Mesenchymal stem cell (in vitro differentiated cells and primary cell): ENCODE results near the gene GRIN2C.

Experiments used
- DNase-seq: peaks from one replicate; pipeline ENCODE4 v3.0.0-alpha.2; 2013
- H2AFZ ChIP-seq: one replicate; pipeline ENCODE4 v1.6.1; 2013; ENCODE audit warnings: low read depth, mild to moderate bottlenecking, control low read depth, inconsistent platforms, low read length, moderate library complexity
- H2AK5ac ChIP-seq: 2 replicates; pipeline ENCODE4 v1.6.1; 2013; ENCODE audit warnings: low read length, moderate library complexity, mild to moderate bottlenecking, inconsistent platforms; ENCODE audit not compliant: severe bottlenecking
- H2BK120ac ChIP-seq: one replicate; pipeline ENCODE4 v1.6.1; 2013; ENCODE audit warnings: low read depth, mild to moderate bottlenecking, inconsistent platforms, low read length, moderate library complexity
- H2BK12ac ChIP-seq, 2 experiments: one replicate each; pipeline ENCODE4 v1.6.1; 2013; ENCODE audit warnings: inconsistent platforms in 2 of 2, low read length in 2 of 2, mild to moderate bottlenecking in 2 of 2, moderate library complexity in 2 of 2, control low read depth in 1 of 2
- H2BK15ac ChIP-seq: one replicate; pipeline ENCODE4 v1.6.1; 2013; ENCODE audit warnings: mild to moderate bottlenecking, low read depth, inconsistent platforms; ENCODE audit not compliant: poor library complexity, severe bottlenecking
- H2BK5ac ChIP-seq: 2 replicates; pipeline ENCODE4 v1.6.1; 2013; ENCODE audit warnings: low read depth, mild to moderate bottlenecking, low read length, control low read depth, inconsistent platforms; ENCODE audit not compliant: poor library complexity, severe bottlenecking
- H3K14ac ChIP-seq, 2 experiments: one replicate each; pipeline ENCODE4 v1.6.1; 2013; ENCODE audit warnings: inconsistent platforms in 2 of 2, low read length in 2 of 2, control low read depth in 1 of 2, mild to moderate bottlenecking in 1 of 2, moderate library complexity in 1 of 2
- H3K18ac ChIP-seq, 2 experiments: one replicate each; pipeline ENCODE4 v1.6.1; 2013; ENCODE audit warnings: inconsistent platforms in 2 of 2, low read length in 2 of 2, control low read depth in 1 of 2, low read depth in 1 of 2, mild to moderate bottlenecking in 1 of 2
- H3K23ac ChIP-seq, 2 experiments: one replicate each; pipeline ENCODE4 v1.6.1; 2013; ENCODE audit warnings: inconsistent platforms in 2 of 2, low read length in 2 of 2, mild to moderate bottlenecking in 2 of 2, moderate library complexity in 2 of 2, control low read depth in 1 of 2
- H3K27ac ChIP-seq: 2 replicates; pipeline ENCODE4 v1.5.1; 2013; ENCODE audit warnings: mild to moderate bottlenecking, moderate library complexity, low read length, control low read depth, inconsistent platforms; ENCODE audit not compliant: poor library complexity, severe bottlenecking
- H3K27me3 ChIP-seq, 2 experiments: 2 replicates each; pipeline versions ENCODE4 v1.6.1 to v1.7.0; 2013; ENCODE audit warnings: low read length in 2 of 2, mild to moderate bottlenecking in 2 of 2, moderate library complexity in 2 of 2, control low read depth in 1 of 2, inconsistent platforms in 1 of 2; ENCODE audit not compliant: control insufficient read depth in 1 of 2, insufficient read depth in 1 of 2
- H3K36me3 ChIP-seq, 2 experiments: 2 replicates each; pipeline versions ENCODE4 v1.6.1 to v1.7.0; 2013; ENCODE audit warnings: low read length in 2 of 2, control low read depth in 1 of 2, inconsistent platforms in 1 of 2, low read depth in 1 of 2, mild to moderate bottlenecking in 1 of 2; ENCODE audit not compliant: insufficient read depth in 2 of 2, control insufficient read depth in 1 of 2
- H3K4ac ChIP-seq, 2 experiments: one replicate each; pipeline ENCODE4 v1.6.1; 2013; ENCODE audit warnings: inconsistent platforms in 2 of 2, low read length in 2 of 2, mild to moderate bottlenecking in 2 of 2, moderate library complexity in 2 of 2, control low read depth in 1 of 2, low read depth in 1 of 2
- H3K4me1 ChIP-seq: 2 replicates; pipeline ENCODE4 v1.6.1; 2013; ENCODE audit warnings: low read depth, low read length, control low read depth; ENCODE audit not compliant: control insufficient read depth, insufficient read depth
- H3K4me2 ChIP-seq: 2 replicates; pipeline ENCODE4 v1.6.1; 2013; ENCODE audit warnings: low read length, mild to moderate bottlenecking, inconsistent platforms; ENCODE audit not compliant: poor library complexity, severe bottlenecking
- H3K4me3 ChIP-seq, 2 experiments: 2 replicates each; pipeline versions ENCODE4 v1.5.1 to v1.7.0; 2013; ENCODE audit warnings: low read length in 2 of 2, mild to moderate bottlenecking in 2 of 2, control low read depth in 1 of 2, low read depth in 1 of 2; ENCODE audit not compliant: insufficient read depth in 1 of 2
- H3K79me1 ChIP-seq: replicated peaks from 2 replicates; pipeline ENCODE4 v1.6.1; 2013; ENCODE audit warnings: mild to moderate bottlenecking, control low read depth, low read length, inconsistent platforms; ENCODE audit not compliant: poor library complexity, severe bottlenecking
- H3K9ac ChIP-seq: 2 replicates; pipeline ENCODE4 v1.7.0; 2013; ENCODE audit warnings: mild to moderate bottlenecking, low read length, moderate library complexity
- H3K9me3 ChIP-seq: 2 replicates; pipeline ENCODE4 v1.7.0; 2013; ENCODE audit warnings: mild to moderate bottlenecking, low read length; ENCODE audit not compliant: control insufficient read depth
- H4K8ac ChIP-seq: one replicate; pipeline ENCODE4 v1.6.1; 2013; ENCODE audit warnings: inconsistent platforms, mild to moderate bottlenecking, low read length, moderate library complexity
- H4K91ac ChIP-seq: one replicate; pipeline ENCODE4 v1.6.1; 2013; ENCODE audit warnings: mild to moderate bottlenecking, low read length, inconsistent platforms
- WGBS: methylation state at CpG from one replicate; pipeline ENCODE4 v1.1.7; 2013; ENCODE audit warnings: mixed read lengths; 5-methylcytosine and 5-hydroxymethylcytosine counted together

GRIN2C gene

DNA sequence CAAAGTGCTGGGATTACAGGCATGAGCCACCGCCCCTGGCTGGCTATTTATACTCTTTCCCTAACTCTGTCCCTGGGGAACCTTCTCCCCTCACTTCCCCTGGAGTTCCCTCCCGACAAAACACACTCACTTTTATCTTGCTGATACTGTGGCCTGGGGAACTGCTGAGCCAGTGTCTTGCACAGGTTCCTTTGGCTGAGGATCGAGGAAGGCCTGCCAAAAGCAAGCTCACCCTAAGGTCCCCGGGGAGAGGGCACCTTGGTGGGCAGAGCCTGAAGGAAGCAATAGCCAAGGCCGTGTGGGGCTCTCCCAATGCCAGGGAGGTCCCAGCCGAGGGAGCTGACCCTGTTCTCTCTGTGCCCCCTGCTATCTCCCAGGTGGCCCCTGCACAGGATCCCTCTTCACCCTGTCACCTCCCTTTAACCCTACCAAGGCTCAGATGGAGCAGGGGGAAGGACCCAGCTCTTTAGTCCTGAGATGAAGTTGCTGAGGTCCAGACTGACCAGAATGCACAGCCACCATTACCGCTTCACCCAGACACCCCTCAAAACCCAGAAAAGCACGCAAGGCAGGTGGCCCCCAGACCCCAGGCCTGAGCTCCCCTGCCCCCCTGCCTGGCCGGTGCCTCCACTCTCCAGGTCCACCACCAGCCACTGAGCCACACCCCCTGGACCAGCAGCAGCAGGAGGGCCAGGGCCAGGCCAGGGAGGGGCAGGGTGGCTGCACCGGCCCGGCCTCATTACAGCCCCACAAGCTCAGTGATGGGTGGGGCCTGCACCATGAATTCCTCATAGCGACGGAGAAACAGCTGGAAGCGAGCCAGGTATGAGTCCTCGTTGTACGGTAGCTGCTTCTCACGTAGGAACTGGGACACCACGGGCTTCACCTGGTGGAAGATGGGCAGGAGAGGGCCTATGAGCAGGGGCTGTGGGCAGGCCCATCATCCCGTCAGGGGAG, 18.2 kb upstream of the GRIN2C start:
- no peaks in the 10 kb centered on the region for H3K9me3 ChIP-seq
- no peak overlapping the region for H2AK5ac ChIP-seq
- no peak overlapping the region for H2BK12ac ChIP-seq
- H3K27ac ChIP-seq: no peak overlapping the region
- no peak overlapping the region for H4K8ac ChIP-seq
- no peak overlapping the region for H4K91ac ChIP-seq
- H3K9ac ChIP-seq: no peak overlapping the region
- H2AFZ ChIP-seq: no peak overlapping the region
- H2BK15ac ChIP-seq: no peak overlapping the region
- no peak for DNase-seq
- H3K79me1 ChIP-seq: no peaks in the 10 kb centered on the region
- no peak overlapping the region for H3K14ac ChIP-seq
- no peak overlapping the region for H3K4me2 ChIP-seq
- no peak overlapping the region for H2BK5ac ChIP-seq
- H3K36me3 ChIP-seq: no peaks in the 10 kb centered on the region
- no peak overlapping the region for H3K18ac ChIP-seq
- WGBS: 75% methylated on average over 19 of the region's 19 CpGs
- H3K4me3 ChIP-seq: no peak overlapping the region
- H3K27me3 ChIP-seq: peaks cover 36 to 37% of the 10 kb centered on the region in 2 experiments
- no peak overlapping the region for H2BK120ac ChIP-seq
- no peak overlapping the region for H3K23ac ChIP-seq
- no peaks in the 10 kb centered on the region for H3K4me1 ChIP-seq
- H3K4ac ChIP-seq: no peak overlapping the region

DNA sequence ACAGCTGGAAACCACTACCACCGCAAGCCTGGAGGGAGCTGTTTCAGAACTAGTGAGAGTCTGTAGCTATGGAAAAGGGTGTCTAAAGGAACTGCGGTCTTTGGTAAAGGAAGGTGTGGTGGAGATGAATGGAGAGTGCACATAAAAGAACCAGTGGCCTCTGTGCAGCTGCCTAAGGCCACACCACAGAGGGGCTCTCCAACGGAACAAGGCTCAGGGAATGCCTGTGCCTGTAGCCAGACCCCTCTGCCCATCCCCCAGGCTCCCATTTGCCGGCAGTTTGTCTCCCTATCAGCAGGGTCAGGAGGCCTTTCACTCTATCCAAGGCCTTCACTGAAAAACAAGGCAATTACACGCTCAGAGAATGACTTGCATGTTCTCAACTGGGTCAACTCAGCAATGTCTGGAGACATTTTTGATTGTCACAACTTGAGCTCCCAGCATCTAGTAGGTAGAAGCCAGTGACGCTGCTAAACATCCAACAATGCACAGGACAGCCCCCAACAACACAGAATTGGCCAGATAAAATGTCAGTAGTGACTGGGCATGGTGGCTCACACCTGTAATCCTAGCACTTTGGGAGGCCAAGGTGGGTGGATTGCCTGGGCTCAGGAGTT, 16.4 kb upstream of the GRIN2C start:
- Histone ChIP-seq H2BK5ac (no peak overlapping the region), H4K8ac (no peak overlapping the region), H3K27ac (no peak overlapping the region), H3K23ac (no peak overlapping the region), H3K9ac (no peak overlapping the region), H4K91ac (no peak overlapping the region), H2AFZ (no peak overlapping the region), H3K4me2 (no peak overlapping the region), H3K27me3 (peaks cover 21 to 26% of the 10 kb centered on the region in 2 experiments), H3K14ac (no peak overlapping the region), H3K4me3 (no peak overlapping the region), H2BK12ac (no peak overlapping the region), H3K9me3 (no peaks in the 10 kb centered on the region), H2BK15ac (no peak overlapping the region), H3K36me3 (no peaks in the 10 kb centered on the region), H3K79me1 (peaks cover 15% of the 10 kb centered on the region), H3K18ac (no peak overlapping the region), H2BK120ac (no peak overlapping the region), H3K4ac (no peak overlapping the region), H3K4me1 (peaks cover 14% of the 10 kb centered on the region), H2AK5ac (no peak overlapping the region)
- no peak for DNase-seq
- 62% methylated on average over 6 of the region's 6 CpGs for WGBS

DNA sequence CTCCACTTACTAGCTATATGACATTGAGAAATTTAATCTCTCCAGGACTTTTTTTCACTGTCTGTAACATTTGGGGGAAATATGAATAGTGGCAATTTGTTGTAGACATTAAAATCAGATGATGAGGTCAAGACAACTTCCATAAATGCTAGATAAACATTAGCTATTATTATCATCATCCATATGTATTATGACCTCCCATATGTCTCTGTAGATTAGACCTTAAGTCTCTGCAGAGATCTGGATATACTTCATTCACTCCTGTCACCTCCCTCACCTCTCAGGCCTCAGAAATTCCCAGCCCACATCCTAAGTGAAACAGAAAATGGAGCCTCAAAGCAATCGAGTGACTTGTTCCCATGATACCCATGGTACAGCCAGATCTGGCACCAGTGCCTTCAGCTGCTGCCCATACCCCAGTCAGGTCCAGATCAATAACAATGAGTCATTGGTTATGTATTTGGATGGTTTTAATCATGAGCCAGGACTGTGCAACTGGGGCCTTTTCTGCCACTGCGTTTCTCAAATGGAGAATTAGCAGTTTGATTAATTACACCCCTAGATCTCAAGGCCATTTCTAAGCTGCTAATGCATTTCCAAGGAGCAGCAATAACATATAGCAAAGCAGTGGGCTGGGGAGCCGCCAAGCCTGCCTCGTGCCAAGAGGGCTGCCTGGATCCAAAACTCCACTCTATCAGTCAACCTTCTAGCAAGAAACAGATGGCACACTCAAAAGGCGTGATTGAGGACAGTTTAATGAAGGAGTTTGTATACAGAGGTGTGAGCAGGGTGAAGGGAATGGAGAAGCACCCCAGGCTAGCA, 15.7 kb upstream of the GRIN2C start:
- H3K4me1 ChIP-seq: peaks cover 20% of the 10 kb centered on the region
- no peak overlapping the region for H3K9ac ChIP-seq
- no peak overlapping the region for H2BK12ac ChIP-seq
- H2AFZ ChIP-seq: no peak overlapping the region
- no peak overlapping the region for H3K27ac ChIP-seq
- H4K91ac ChIP-seq: no peak overlapping the region
- peaks cover 17% of the 10 kb centered on the region for H3K79me1 ChIP-seq
- H3K9me3 ChIP-seq: no peaks in the 10 kb centered on the region
- H4K8ac ChIP-seq: no peak overlapping the region
- H3K18ac ChIP-seq: no peak overlapping the region
- H3K14ac ChIP-seq: no peak overlapping the region
- H2BK15ac ChIP-seq: no peak overlapping the region
- no peak overlapping the region for H3K23ac ChIP-seq
- H2BK120ac ChIP-seq: no peak overlapping the region
- H3K4me3 ChIP-seq: no peak overlapping the region
- DNase-seq: no peak
- H3K36me3 ChIP-seq: no peaks in the 10 kb centered on the region
- H3K27me3 ChIP-seq: peaks cover 15 to 21% of the 10 kb centered on the region in 2 experiments
- 82% methylated on average over 5 of the region's 5 CpGs for WGBS
- H3K4me2 ChIP-seq: no peak overlapping the region
- no peak overlapping the region for H3K4ac ChIP-seq
- H2AK5ac ChIP-seq: no peak overlapping the region
- H2BK5ac ChIP-seq: no peak overlapping the region
